Peyer's patch (tissue), 4 donors: ENCODE results near the gene RAB4B.

Experiments used
- POLR2A ChIP-seq, 2 donors: fragments of 450-650 bp; IDR thresholded peaks; one replicate each; pipeline ENCODE4 v1.5.1; 2017; ENCODE audit warnings: antibody characterized with exemption in 2 of 2, mild to moderate bottlenecking in 2 of 2, moderate library complexity in 2 of 2
- TF ChIP-seq, protein P1 (sequence below), 6 experiments: fragments of 450-650 bp in 4 of 6; fragments of 200-600 bp in 2 of 6; sonication (generic) in 1 of 6; IDR thresholded peaks; one replicate each; pipeline ENCODE4 v1.5.1; 2017 to 2019; ENCODE audit warnings: antibody characterized with exemption in 6 of 6, mild to moderate bottlenecking in 3 of 6, moderate library complexity in 1 of 6

DNA sequence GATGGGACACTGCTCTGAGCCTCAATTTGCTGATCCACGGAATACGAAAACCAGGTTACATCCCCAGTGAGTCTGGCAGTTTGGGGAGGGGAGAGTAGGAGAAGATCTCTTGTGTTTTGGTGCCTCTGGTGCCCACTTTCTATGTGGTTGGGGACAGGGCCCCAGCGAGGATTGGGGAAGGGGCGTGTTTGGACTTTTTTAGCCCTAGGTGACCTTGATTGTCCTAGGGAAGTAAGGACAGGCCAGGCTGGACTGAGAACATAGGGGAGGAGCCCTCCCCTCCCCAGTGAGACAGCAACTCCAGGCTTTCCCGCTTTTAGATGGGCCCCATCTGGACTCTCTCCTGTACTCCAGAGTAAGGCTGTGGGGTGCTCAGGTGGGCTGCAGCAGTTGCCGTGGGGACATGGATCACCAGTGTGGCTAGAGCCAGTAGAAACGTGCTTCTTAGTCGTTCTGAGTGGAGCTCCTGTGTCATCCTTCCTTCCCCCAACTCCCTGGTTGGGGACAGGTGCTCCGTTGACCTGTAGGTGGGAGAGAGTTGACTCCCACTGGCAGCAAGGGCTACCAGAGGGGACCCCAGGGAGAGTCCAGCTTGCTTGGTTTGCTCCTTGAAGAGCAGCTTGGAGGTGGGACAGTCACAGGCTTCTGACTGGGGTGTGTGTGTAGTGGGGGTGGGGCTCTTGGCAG is 25.3 kb downstream of the RAB4B start:
- TF ChIP-seq, protein P1, sequence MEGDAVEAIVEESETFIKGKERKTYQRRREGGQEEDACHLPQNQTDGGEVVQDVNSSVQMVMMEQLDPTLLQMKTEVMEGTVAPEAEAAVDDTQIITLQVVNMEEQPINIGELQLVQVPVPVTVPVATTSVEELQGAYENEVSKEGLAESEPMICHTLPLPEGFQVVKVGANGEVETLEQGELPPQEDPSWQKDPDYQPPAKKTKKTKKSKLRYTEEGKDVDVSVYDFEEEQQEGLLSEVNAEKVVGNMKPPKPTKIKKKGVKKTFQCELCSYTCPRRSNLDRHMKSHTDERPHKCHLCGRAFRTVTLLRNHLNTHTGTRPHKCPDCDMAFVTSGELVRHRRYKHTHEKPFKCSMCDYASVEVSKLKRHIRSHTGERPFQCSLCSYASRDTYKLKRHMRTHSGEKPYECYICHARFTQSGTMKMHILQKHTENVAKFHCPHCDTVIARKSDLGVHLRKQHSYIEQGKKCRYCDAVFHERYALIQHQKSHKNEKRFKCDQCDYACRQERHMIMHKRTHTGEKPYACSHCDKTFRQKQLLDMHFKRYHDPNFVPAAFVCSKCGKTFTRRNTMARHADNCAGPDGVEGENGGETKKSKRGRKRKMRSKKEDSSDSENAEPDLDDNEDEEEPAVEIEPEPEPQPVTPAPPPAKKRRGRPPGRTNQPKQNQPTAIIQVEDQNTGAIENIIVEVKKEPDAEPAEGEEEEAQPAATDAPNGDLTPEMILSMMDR (IDR thresholded peaks at IDR 0.05): no peak
- TF ChIP-seq POLR2A (IDR thresholded peaks at IDR 0.05): peak in 1 of 2 donors; percentile 17
